ENCODE measurements around the gene TBCK. TPM values are rescaled to one million over a fixed set of nuclear protein-coding genes. Genes with fewer than 3 reads are reported as not detected.

Gene TBCK
- total RNA-seq, 2 experiments from 2014 or later, result 46.5 to 46.9 TPM

GRCh38 chr4:106364282-106364681, 48.3 kb upstream of the TBCK start:
- intact Hi-C loops (cut with micrococcal nuclease; ENCODE audit: unreplicated experiment), result no loop called here
- no peaks in the 10 kb centered on the region for H3K9me2 ChIP-seq (ENCODE audit: insufficient read depth, low read length)

GRCh38 chr4:106362086-106362825, 46.2 kb upstream of the TBCK start:
- no peak for DNase-seq (ENCODE audit: low spot score)
- ChIA-PET POLR2A (interaction anchor here (1.2 kb wide), 1 partner anchor 12 kb away, joined by 3 read pairs; no protein-coding TSS in a partner anchor), CTCF (ENCODE audit: unreplicated experiment) (no interaction called here)
- intact Hi-C loops (cut with micrococcal nuclease; ENCODE audit: unreplicated experiment), result no loop called here
- Histone ChIP-seq H3K9me2 (ENCODE audit: insufficient read depth, low read length) (no peaks in the 10 kb centered on the region), H4K20me1 (ENCODE audit: insufficient read depth, low read length) (no peaks in the 10 kb centered on the region), H2AFZ (ENCODE audit: low read length) (no peak overlapping the region), H3K27ac (ENCODE audit: low read depth, low read length, poor library complexity, severe bottlenecking) (no peak overlapping the region), H3K9me3 (ENCODE audit: low read length) (no peaks in the 10 kb centered on the region), H3K79me2 (ENCODE audit: insufficient read depth, low read depth, low read length) (no peaks in the 10 kb centered on the region), H3K4me3 (ENCODE audit: low read depth, low read length, poor library complexity, severe bottlenecking) (no peak overlapping the region), H3K4me2 (ENCODE audit: low read length) (no peak overlapping the region), H3K4me1 (ENCODE audit: insufficient read depth, low read length, poor library complexity, severe bottlenecking) (no peaks in the 10 kb centered on the region), H3K36me3 (ENCODE audit: insufficient read depth, low read length) (no peaks in the 10 kb centered on the region)
- TF ChIP-seq EZH2phosphoT487 (IDR thresholded peaks at IDR 0.05; ENCODE audit: borderline replicate concordance, low read depth, low read length) (no peak), CTCF (conservative IDR thresholded peaks at IDR 0.05; ENCODE audit: low read length) (no peak)
- BruUV-seq (replicated peaks), result no TSS peak

More at GRCh38 chr4:106364282-106364681, 48.3 kb upstream of the TBCK start:
- Histone ChIP-seq H4K20me1 (ENCODE audit: insufficient read depth, low read length) (no peaks in the 10 kb centered on the region), H3K9me3 (ENCODE audit: low read length) (no peaks in the 10 kb centered on the region), H3K79me2 (ENCODE audit: insufficient read depth, low read depth, low read length) (no peaks in the 10 kb centered on the region), H2AFZ (ENCODE audit: low read length) (no peak overlapping the region), H3K27ac (ENCODE audit: low read depth, low read length, poor library complexity, severe bottlenecking) (no peak overlapping the region), H3K4me2 (ENCODE audit: low read length) (no peak overlapping the region), H3K4me1 (ENCODE audit: insufficient read depth, low read length, poor library complexity, severe bottlenecking) (no peaks in the 10 kb centered on the region), H3K36me3 (ENCODE audit: insufficient read depth, low read length) (no peaks in the 10 kb centered on the region), H3K4me3 (ENCODE audit: low read depth, low read length, poor library complexity, severe bottlenecking) (no peak overlapping the region)
- CTCF ChIA-PET (ENCODE audit: unreplicated experiment), result no interaction called here
- no peak for TF ChIP-seq CTCF (conservative IDR thresholded peaks at IDR 0.05; ENCODE audit: low read length)
- TF ChIP-seq EZH2phosphoT487 (IDR thresholded peaks at IDR 0.05; ENCODE audit: borderline replicate concordance, low read depth, low read length), result no peak
- no peak for DNase-seq (ENCODE audit: low spot score)
- BruUV-seq (replicated peaks), result no TSS peak
- POLR2A ChIA-PET, result interaction anchor here (0.5 to 1.2 kb wide), 3 partner anchors 9 to 258 kb away, joined by 3 to 4 read pairs (median 3); no protein-coding TSS in a partner anchor

GRCh38 chr4:106358899-106359298, 42.9 kb upstream of the TBCK start:
- no peaks in the 10 kb centered on the region for H3K4me1 ChIP-seq (ENCODE audit: insufficient read depth, low read length, poor library complexity, severe bottlenecking)
- H3K9me3 ChIP-seq (ENCODE audit: low read length), result no peaks in the 10 kb centered on the region
- DNase-seq (ENCODE audit: low spot score), result no peak
- H2AFZ ChIP-seq (ENCODE audit: low read length), result no peak overlapping the region
- ChIA-PET POLR2A (no interaction called here), CTCF (ENCODE audit: unreplicated experiment) (no interaction called here)
- H3K4me3 ChIP-seq (ENCODE audit: low read depth, low read length, poor library complexity, severe bottlenecking), result no peak overlapping the region
- intact Hi-C loops (cut with micrococcal nuclease; ENCODE audit: unreplicated experiment), result no loop called here
- no peak overlapping the region for H3K4me2 ChIP-seq (ENCODE audit: low read length)
- no peaks in the 10 kb centered on the region for H4K20me1 ChIP-seq (ENCODE audit: insufficient read depth, low read length)
- H3K36me3 ChIP-seq (ENCODE audit: insufficient read depth, low read length), result no peaks in the 10 kb centered on the region
- TF ChIP-seq CTCF (conservative IDR thresholded peaks at IDR 0.05; ENCODE audit: low read length), result no peak
- no peak for TF ChIP-seq EZH2phosphoT487 (IDR thresholded peaks at IDR 0.05; ENCODE audit: borderline replicate concordance, low read depth, low read length)
- no peak overlapping the region for H3K27ac ChIP-seq (ENCODE audit: low read depth, low read length, poor library complexity, severe bottlenecking)
- H3K79me2 ChIP-seq (ENCODE audit: insufficient read depth, low read depth, low read length), result no peaks in the 10 kb centered on the region
- no TSS peak for BruUV-seq (replicated peaks)
- no peaks in the 10 kb centered on the region for H3K9me2 ChIP-seq (ENCODE audit: insufficient read depth, low read length)

All from OCI-LY7 (cell line).